Measurements from ENCODE around the gene BIRC3. TPM values are rescaled to one million over a fixed set of nuclear protein-coding genes. Genes with fewer than 3 reads are reported as not detected.

The BIRC3 gene
- total RNA-seq, 1 experiment from 2014 or later, result 4.7 TPM

- TF ChIP-seq ZBTB33 (IDR thresholded peaks at IDR 0.05; ENCODE audit: extremely low read depth, insufficient replicate concordance, low read length) (no peak), SIN3A (IDR thresholded peaks at IDR 0.05; ENCODE audit: low read depth) (no peak), POLR2A (IDR thresholded peaks at IDR 0.05; ENCODE audit: borderline replicate concordance, extremely low read depth, insufficient read depth, insufficient read length) (no peak), EZH2phosphoT487 (IDR thresholded peaks at IDR 0.05; ENCODE audit: borderline replicate concordance) (no peak), MAX (IDR thresholded peaks at IDR 0.05) (no peak), ZNF274 (IDR thresholded peaks at IDR 0.05; ENCODE audit: low read depth, low read length) (no peak)
- ATAC-seq (no peak), DNase-seq (ENCODE audit: low read depth, low spot score) (no peak)
- no peak overlapping the region for H2AFZ ChIP-seq (ENCODE audit: low read depth, low read length, poor library complexity, severe bottlenecking)
- intact Hi-C loops (cut with micrococcal nuclease), result loop anchor here (2.0 kb wide), 4 partner anchors 51 to 377 kb away; no protein-coding TSS in a partner anchor
- BruUV-seq (replicated peaks), result no TSS peak
- ChIA-PET CTCF (interaction anchor here (1.0 to 2.1 kb wide), 6 partner anchors 10 to 377 kb away, joined by 3 to 8 read pairs (median 3); no protein-coding TSS in a partner anchor), POLR2A (no interaction called here), RAD21 (ENCODE audit: low non-redundant PET in 1 of 2, low total read pairs in 2 of 2, uncharacterized antibody in 2 of 2, unreplicated experiment in 2 of 2) (no interaction called here)
- H3K4me2 ChIP-seq (ENCODE audit: low read length), result no peak overlapping the region
- H3K9me2 ChIP-seq (ENCODE audit: insufficient read depth), result no peaks in the 10 kb centered on the region
- no peaks in the 10 kb centered on the region for H3K9me3 ChIP-seq (ENCODE audit: control insufficient read depth in 1 of 2, insufficient read depth in 1 of 2, low read depth in 1 of 2, low read length in 2 of 2)
- H3K36me3 ChIP-seq (ENCODE audit: control insufficient read depth in 1 of 2, insufficient read depth in 2 of 2, low read length in 2 of 2), result no peaks in the 10 kb centered on the region
- no peaks in the 10 kb centered on the region for H3K79me2 ChIP-seq (ENCODE audit: insufficient read depth, low read length)
- no peaks in the 10 kb centered on the region for H3K27me3 ChIP-seq (ENCODE audit: insufficient read depth, low read length)
- H3K4me1 ChIP-seq (ENCODE audit: control insufficient read depth in 1 of 2, insufficient read depth in 2 of 2, low read length in 2 of 2), result peaks cover 0 to 15% of the 10 kb centered on the region in 2 experiments; a peak in 2 of 4 replicates
- H3K9ac ChIP-seq (ENCODE audit: low read length), result no peak overlapping the region
- H3K27ac ChIP-seq (ENCODE audit: low read depth, low read length), result no peak overlapping the region
- H3K4me3 ChIP-seq (replicated peaks in 1 of 2; ENCODE audit: low read depth in 1 of 2, low read length in 2 of 2), result no peak overlapping the region
- no peaks in the 10 kb centered on the region for H4K20me1 ChIP-seq (ENCODE audit: insufficient read depth)
Observed at GRCh38 chr11:102289592-102289991, 27.7 kb upstream of the BIRC3 start.

DNA sequence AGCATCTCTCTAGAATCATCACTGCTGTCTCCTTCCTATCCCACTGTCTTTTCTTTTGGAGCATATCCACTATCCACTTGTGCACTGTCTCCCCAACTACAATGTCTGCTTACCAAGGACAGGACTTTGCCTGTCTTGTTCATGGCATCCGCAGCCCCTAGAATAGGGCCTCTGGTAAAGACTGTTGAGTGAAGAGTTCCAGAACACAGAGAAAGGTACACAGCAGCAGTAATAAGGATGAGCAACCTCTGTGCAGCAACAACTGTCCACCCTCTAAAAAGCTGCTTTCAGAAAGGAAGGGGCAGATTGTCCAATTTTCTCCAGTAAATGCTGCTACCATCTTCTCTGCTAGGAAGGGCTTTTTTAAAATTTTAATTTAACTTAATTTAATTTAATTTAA is 25.5 kb upstream of the BIRC3 start:
- BruUV-seq (replicated peaks), result no TSS peak
- no peaks in the 10 kb centered on the region for H3K27me3 ChIP-seq (ENCODE audit: insufficient read depth, low read length)
- no peak for ATAC-seq
- no peak for DNase-seq (ENCODE audit: low read depth, low spot score)
- H3K9me3 ChIP-seq (ENCODE audit: control insufficient read depth in 1 of 2, insufficient read depth in 1 of 2, low read depth in 1 of 2, low read length in 2 of 2), result no peaks in the 10 kb centered on the region
- intact Hi-C loops (cut with micrococcal nuclease), result no loop called here
- ChIA-PET POLR2A (no interaction called here), RAD21 (ENCODE audit: low non-redundant PET in 1 of 2, low total read pairs in 2 of 2, uncharacterized antibody in 2 of 2, unreplicated experiment in 2 of 2) (no interaction called here), CTCF (no interaction called here)
- no peak overlapping the region for H3K9ac ChIP-seq (ENCODE audit: low read length)
- no peaks in the 10 kb centered on the region for H4K20me1 ChIP-seq (ENCODE audit: insufficient read depth)
- H3K4me3 ChIP-seq (replicated peaks in 1 of 2; ENCODE audit: low read depth in 1 of 2, low read length in 2 of 2), result no peak overlapping the region
- H3K9me2 ChIP-seq (ENCODE audit: insufficient read depth), result no peaks in the 10 kb centered on the region
- peaks cover 0 to 11% of the 10 kb centered on the region in 2 experiments; a peak in 2 of 4 replicates for H3K4me1 ChIP-seq (ENCODE audit: control insufficient read depth in 1 of 2, insufficient read depth in 2 of 2, low read length in 2 of 2)
- no peaks in the 10 kb centered on the region for H3K79me2 ChIP-seq (ENCODE audit: insufficient read depth, low read length)
- no peak overlapping the region for H3K27ac ChIP-seq (ENCODE audit: low read depth, low read length)
- no peak overlapping the region for H2AFZ ChIP-seq (ENCODE audit: low read depth, low read length, poor library complexity, severe bottlenecking)
- H3K4me2 ChIP-seq (ENCODE audit: low read length), result no peak overlapping the region
- H3K36me3 ChIP-seq (ENCODE audit: control insufficient read depth in 1 of 2, insufficient read depth in 2 of 2, low read length in 2 of 2), result no peaks in the 10 kb centered on the region
- no peak for TF ChIP-seq SP1 (IDR thresholded peaks at IDR 0.05; ENCODE audit: low read depth)
- TF ChIP-seq SRF (IDR thresholded peaks at IDR 0.05; ENCODE audit: low read depth), result no peak
- no peak for TF ChIP-seq POLR2AphosphoS5 (IDR thresholded peaks at IDR 0.05; ENCODE audit: low read depth, low read length)
- no peak for TF ChIP-seq POLR2A (IDR thresholded peaks at IDR 0.05; ENCODE audit: borderline replicate concordance, extremely low read depth, insufficient read depth, insufficient read length)
- no peak for TF ChIP-seq JUND (IDR thresholded peaks at IDR 0.05)
- no peak for TF ChIP-seq ELF1 (IDR thresholded peaks at IDR 0.05; ENCODE audit: borderline replicate concordance, low read depth)
- TF ChIP-seq, protein P1, sequence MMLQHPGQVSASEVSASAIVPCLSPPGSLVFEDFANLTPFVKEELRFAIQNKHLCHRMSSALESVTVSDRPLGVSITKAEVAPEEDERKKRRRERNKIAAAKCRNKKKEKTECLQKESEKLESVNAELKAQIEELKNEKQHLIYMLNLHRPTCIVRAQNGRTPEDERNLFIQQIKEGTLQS (IDR thresholded peaks at IDR 0.05), result no peak
- no peak for TF ChIP-seq EZH2phosphoT487 (IDR thresholded peaks at IDR 0.05; ENCODE audit: borderline replicate concordance)
- TF ChIP-seq TCF7L2 (IDR thresholded peaks at IDR 0.05; ENCODE audit: borderline replicate concordance, extremely low read depth, insufficient read depth, insufficient read length), result no peak
- TF ChIP-seq ZFX (IDR thresholded peaks at IDR 0.05), result no peak
- no peak for TF ChIP-seq YY1 (IDR thresholded peaks at IDR 0.05; ENCODE audit: extremely low read depth, insufficient replicate concordance, low read depth, low read length)
- TF ChIP-seq RAD21 (IDR thresholded peaks at IDR 0.05; ENCODE audit: low read depth), result no peak
- TF ChIP-seq FOSL1 (IDR thresholded peaks at IDR 0.05; ENCODE audit: low read depth), result no peak
